Dermis blood vessel endothelial cell (primary cell): Measurements from ENCODE around the gene MCOLN3. TPM values are rescaled to one million over a fixed set of nuclear protein-coding genes. Genes with fewer than 3 reads are reported as not detected.
"Not testable (repeated sequence)": the region's sequence is repeated elsewhere in the genome, so short reads cannot be mapped to it uniquely, and the experiment has no call there.

ENCODE experiments used
- DNase-seq: peaks from one replicate; pipeline ENCODE4 v3.0.0; 2010
- total RNA-seq: library from RNA; depleted of rRNA; stranded (reverse); fragments of >200 nt; gene quantifications from 2 replicates; pipeline ENCODE4 v1.2.3, GENCODE V29; 2014

Gene MCOLN3
- total RNA-seq, 1 donor from 2014 or later, result not detected

GRCh38 chr1:84991097-84991920 lies 57.0 kb downstream of the MCOLN3 start:
- DNase-seq, result no peak

DNA sequence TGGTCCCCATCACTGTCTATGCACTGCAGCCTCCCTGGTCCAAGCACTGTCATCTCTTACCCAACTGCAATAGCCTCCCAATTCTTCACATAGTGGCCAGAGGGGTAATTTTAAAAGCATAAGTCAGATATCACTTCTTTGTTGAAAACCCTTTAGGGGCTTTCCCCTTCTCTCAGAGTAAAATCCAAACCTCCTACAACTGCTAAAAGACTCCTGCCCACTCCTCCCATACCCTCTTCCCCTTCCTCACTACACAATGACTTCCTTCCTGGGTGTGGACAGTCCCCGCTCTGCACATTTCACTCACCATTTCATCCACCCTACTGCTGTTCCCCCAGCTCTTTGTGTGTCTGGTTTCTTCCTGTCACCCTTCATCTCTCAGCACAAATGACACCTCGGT lies 59.7 kb downstream of the MCOLN3 start:
- no peak for DNase-seq

GRCh38 chr1:84986561-84986960 lies 61.7 kb downstream of the MCOLN3 start:
- not testable (repeated sequence) for DNase-seq

DNA sequence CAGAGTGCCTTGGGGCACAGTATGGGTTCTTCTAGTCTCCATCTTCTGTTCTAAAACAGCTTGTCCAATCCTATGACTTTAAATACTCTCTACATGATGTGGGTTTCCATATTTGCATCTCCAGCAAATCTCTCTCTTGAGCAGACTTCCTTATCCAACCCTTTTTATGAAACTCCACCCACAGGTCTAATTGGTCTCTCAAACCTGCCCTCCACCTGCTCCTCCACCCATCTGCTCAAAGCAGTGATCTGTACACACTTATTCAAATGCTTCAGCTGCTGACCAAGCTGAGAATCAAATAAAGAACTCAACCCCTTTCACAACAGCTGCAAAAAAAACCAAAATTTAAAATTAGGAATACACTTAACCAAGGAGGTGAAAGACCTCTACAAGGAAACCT lies 62.9 kb downstream of the MCOLN3 start:
- no peak for DNase-seq

DNA sequence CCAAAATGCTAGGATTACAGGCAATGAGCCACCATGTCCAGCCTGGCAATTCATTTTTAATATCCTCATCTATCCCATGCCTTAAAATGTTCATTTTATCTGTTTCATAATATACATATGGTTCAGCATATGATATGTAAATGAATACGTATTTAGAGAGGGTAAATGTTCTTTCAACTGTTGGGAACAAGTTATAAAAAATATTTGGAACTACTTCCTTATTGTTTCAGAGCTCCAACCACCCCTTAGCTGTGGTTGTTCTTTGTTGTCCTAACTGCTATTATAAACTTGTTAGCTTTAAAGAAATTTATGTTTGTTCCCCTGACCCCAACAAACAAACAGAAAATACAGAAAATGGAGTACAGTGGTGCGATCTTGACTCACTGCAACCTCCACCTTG lies 65.9 kb downstream of the MCOLN3 start:
- no peak for DNase-seq

DNA sequence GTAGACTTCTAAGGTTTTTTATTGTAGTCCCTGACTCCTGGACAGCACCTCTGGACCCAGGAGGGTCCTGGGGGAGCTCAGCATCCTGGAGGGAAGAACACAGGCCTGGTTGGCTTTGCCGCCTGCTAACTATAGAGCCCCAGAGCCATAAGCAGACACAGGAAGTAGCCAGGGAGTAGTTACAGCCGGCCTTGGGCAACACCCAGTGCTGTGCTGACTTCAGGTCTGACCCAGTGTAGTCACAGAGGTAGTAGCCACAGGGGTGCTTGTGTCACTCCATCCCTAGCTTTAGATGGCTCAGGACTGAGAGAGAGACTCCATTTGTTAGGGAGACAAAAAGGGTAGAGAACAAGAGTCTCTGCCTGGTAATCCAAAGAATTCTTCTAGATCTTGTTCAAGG lies 73.3 kb downstream of the MCOLN3 start:
- DNase-seq, result no peak

DNA sequence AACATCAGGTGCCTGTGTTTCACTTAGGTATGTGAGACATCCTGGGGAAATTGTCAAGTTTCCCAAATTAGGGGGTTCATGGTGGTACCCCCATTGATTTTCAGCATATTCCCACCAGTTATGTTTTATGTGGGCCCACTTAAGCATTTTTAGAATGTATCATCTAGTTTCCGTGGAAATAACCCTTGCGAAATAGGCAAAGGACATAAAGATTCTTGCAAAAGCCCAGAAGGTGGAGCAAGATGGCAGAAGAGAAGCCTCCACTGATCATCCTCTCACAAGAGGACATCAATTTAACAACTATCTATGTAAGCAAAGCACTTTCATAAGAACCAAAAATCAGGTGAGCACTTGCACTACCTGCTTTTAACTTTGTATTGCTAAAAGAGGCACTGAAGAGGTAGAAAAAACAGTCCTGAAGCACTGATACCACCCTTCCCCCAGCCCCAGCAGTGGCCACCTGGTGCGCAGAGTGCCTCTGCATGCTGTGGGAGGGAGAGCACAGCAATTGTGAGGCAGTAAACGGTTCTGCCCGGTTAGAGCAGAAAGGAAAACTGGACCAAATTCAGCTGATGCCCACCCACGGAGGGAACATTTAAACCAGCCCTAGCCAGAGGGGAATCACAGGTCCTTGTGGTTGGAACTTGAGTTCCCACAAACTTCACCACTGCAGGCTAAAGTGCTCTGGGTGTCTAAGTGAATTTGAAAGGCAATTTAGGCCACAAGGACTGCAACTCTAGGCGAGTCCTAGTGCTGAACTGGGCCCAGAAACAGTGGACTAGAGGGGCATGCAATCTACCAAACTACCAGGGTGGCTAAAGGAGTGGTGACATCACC lies 74.6 kb downstream of the MCOLN3 start:
- DNase-seq, result no peak

GRCh38 chr1:84972377-84972987 lies 75.8 kb downstream of the MCOLN3 start:
- peak; percentile 19 for DNase-seq

GRCh38 chr1:84971957-84972356 lies 76.3 kb downstream of the MCOLN3 start:
- no peak for DNase-seq

DNA sequence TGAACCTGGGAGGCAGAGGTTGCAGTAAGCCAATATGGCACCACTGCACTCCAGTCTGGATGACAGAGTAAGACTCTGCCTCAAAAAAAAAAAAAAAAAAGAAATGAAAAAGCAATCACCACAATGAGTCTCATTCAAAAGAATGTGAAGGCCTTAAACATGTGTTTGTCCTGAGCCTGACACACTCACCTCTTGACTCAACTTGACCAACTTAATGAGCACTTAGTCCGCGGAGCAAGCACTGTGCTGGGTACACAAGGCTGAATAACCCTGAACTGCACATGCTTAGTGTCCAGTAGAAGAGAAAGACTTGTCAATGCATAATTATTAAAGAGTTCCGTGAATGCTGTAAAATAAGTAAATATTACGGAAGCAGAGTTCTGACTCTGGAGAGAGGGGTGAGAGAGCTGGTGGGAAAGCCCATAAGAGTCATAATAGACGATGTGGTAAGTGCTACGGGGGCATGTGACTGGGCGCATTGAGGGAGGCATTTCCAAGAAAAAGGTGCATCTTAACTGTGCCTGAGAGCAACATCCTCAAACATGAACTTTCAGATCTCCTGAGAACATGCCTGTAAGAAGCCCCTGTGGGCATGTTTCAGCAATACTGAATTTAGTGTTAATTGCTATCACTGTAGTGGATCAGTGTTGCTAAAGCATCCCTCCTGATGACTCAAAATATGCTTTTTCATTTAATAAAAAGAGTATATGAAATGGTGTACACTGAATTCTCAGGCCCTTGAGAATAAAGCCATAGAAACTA lies 78.6 kb downstream of the MCOLN3 start:
- DNase-seq, result no peak

DNA sequence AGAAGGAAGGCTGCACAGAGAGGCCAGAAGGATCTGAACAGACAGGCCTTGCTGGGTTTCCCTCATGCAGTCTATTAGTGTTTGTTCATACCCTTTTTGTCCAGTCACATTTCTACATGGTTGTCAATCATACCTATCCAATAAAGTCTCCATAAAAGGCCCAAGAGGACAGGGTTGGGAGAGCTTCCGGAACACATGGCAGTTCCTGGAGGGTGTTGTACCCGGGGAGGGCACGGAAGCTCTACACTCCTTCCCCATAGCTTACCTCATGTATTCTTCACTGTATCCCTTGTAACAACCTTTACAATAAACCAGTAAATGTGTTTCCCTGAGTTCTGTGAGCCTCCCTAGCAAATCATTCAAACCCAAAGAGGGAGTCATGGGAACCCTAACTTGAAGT lies 79.4 kb downstream of the MCOLN3 start:
- DNase-seq, result no peak

- no peak for DNase-seq
These were observed 80.2 kb downstream of the MCOLN3 start for GRCh38 chr1:84968101-84968500.

Other genes with a start within 250 kb of the MCOLN3 start
- 0.17 TPM in 1 of 2 replicates, not detected in the other for gene LPAR3, start 155.3 kb downstream of the MCOLN3 start, total RNA-seq
- 0.05 TPM in 1 of 2 replicates, not detected in the other for gene MCOLN2, start 51.4 kb downstream of the MCOLN3 start, total RNA-seq
- 4.8 and 5.6 TPM in 2 replicates for gene SYDE2, start 152.5 kb upstream of the MCOLN3 start, total RNA-seq
- gene C1orf52, start 211.2 kb upstream of the MCOLN3 start, total RNA-seq, result 24.2 and 24.5 TPM in 2 replicates
- 58.4 and 77.9 TPM in 2 replicates for gene BCL10, start 228.1 kb upstream of the MCOLN3 start, total RNA-seq